Osteocyte (in vitro differentiated cells): ENCODE measurements around the gene CNNM1. TPM values are rescaled to one million over a fixed set of nuclear protein-coding genes. Genes with fewer than 3 reads are reported as not detected.

Experiments
- DNase-seq: peaks from one replicate; pipeline ENCODE4 v3.0.0; 2021; ENCODE audit warnings: mixed read lengths; ENCODE audit not compliant: unreplicated experiment; ENCODE audit errors: extremely low spot score
- H3K27ac Mint-ChIP-seq: one replicate; pipeline ENCODE4 v1.8.0; 2021; ENCODE audit warnings: mild to moderate bottlenecking, mixed read lengths; ENCODE audit not compliant: unreplicated experiment
- H3K27me3 Mint-ChIP-seq: one replicate; pipeline ENCODE4 v1.8.0; 2021; ENCODE audit warnings: mixed read lengths; ENCODE audit not compliant: unreplicated experiment
- H3K36me3 Mint-ChIP-seq: one replicate; pipeline ENCODE4 v1.8.0; 2021; ENCODE audit warnings: mixed read lengths; ENCODE audit not compliant: unreplicated experiment
- H3K4me1 Mint-ChIP-seq: one replicate; pipeline ENCODE4 v1.8.0; 2021; ENCODE audit warnings: mixed read lengths; ENCODE audit not compliant: unreplicated experiment
- H3K4me3 Mint-ChIP-seq: one replicate; pipeline ENCODE4 v1.8.0; 2021; ENCODE audit warnings: mild to moderate bottlenecking, moderate library complexity, mixed read lengths; ENCODE audit not compliant: unreplicated experiment
- H3K9me3 Mint-ChIP-seq: one replicate; pipeline ENCODE4 v1.8.0; 2021; ENCODE audit warnings: mixed read lengths; ENCODE audit not compliant: unreplicated experiment
- CTCF ChIP-seq: fragments of 200-600 bp; sonication (generic); IDR thresholded peaks from 2 replicates; pipeline ENCODE4 v1.5.0; 2021; ENCODE audit warnings: antibody characterized with exemption, mild to moderate bottlenecking, moderate library complexity
- total RNA-seq: library from RNA; stranded (reverse); gene quantifications from 2 replicates; pipeline ENCODE4 v1.2.1, GENCODE V29; 2021

Gene CNNM1
- total RNA-seq, 1 donor from 2014 or later, result 0.24 TPM

GRCh38 chr10:99393036-99393435 lies 63.9 kb downstream of the CNNM1 start:
- TF ChIP-seq CTCF, result no peak
- no peak overlapping the region for H3K4me3 Mint-ChIP-seq
- no peak for DNase-seq
- no peaks in the 10 kb centered on the region for H3K27me3 Mint-ChIP-seq
- peaks cover 15% of the 10 kb centered on the region for H3K36me3 Mint-ChIP-seq
- H3K9me3 Mint-ChIP-seq, result no peaks in the 10 kb centered on the region
- peaks cover 27% of the 10 kb centered on the region for H3K4me1 Mint-ChIP-seq
- no peak overlapping the region for H3K27ac Mint-ChIP-seq

GRCh38 chr10:99393683-99394082 lies 64.5 kb downstream of the CNNM1 start:
- no peak for DNase-seq
- H3K4me1 Mint-ChIP-seq, result peaks cover 27% of the 10 kb centered on the region

GRCh38 chr10:99394256-99394655 lies 65.1 kb downstream of the CNNM1 start:
- Mint-ChIP-seq H3K27ac (no peak overlapping the region), H3K36me3 (peaks cover 17% of the 10 kb centered on the region), H3K9me3 (no peaks in the 10 kb centered on the region), H3K27me3 (no peaks in the 10 kb centered on the region), H3K4me3 (no peak overlapping the region), H3K4me1 (peaks cover 27% of the 10 kb centered on the region)
- TF ChIP-seq CTCF, result no peak
- no peak for DNase-seq

More at GRCh38 chr10:99393683-99394082, 64.5 kb downstream of the CNNM1 start:
- Mint-ChIP-seq H3K4me3 (no peak overlapping the region), H3K27ac (no peak overlapping the region), H3K27me3 (no peaks in the 10 kb centered on the region), H3K9me3 (no peaks in the 10 kb centered on the region), H3K36me3 (peaks cover 15% of the 10 kb centered on the region)
- no peak for TF ChIP-seq CTCF

- DNase-seq, result no peak
- Mint-ChIP-seq H3K4me1 (peaks cover 27% of the 10 kb centered on the region), H3K4me3 (no peak overlapping the region), H3K27me3 (no peaks in the 10 kb centered on the region), H3K27ac (no peak overlapping the region), H3K9me3 (no peaks in the 10 kb centered on the region), H3K36me3 (peaks cover 17% of the 10 kb centered on the region)
- TF ChIP-seq CTCF, result no peak
Measured at GRCh38 chr10:99394761-99395386, 65.7 kb downstream of the CNNM1 start.

GRCh38 chr10:99395750-99396445 lies 66.7 kb downstream of the CNNM1 start:
- DNase-seq, result no peak
- peak overlapping the region; percentile 69 for H3K27ac Mint-ChIP-seq
- no peaks in the 10 kb centered on the region for H3K27me3 Mint-ChIP-seq
- peaks cover 27% of the 10 kb centered on the region for H3K4me1 Mint-ChIP-seq
- H3K9me3 Mint-ChIP-seq, result no peaks in the 10 kb centered on the region
- no peak for TF ChIP-seq CTCF
- no peak overlapping the region for H3K4me3 Mint-ChIP-seq
- peaks cover 17% of the 10 kb centered on the region for H3K36me3 Mint-ChIP-seq
